Measurements from ENCODE around the gene BIN1. TPM values are rescaled to one million over a fixed set of nuclear protein-coding genes. Genes with fewer than 3 reads are reported as not detected.

The BIN1 gene
- total RNA-seq, 1 donor from 2014 or later, result 90.9 TPM

GRCh38 chr2:127129937-127130336, 23.0 kb upstream of the BIN1 start:
- no peaks in the 10 kb centered on the region for H3K36me3 ChIP-seq (ENCODE audit: control insufficient read depth, insufficient read depth, low read length)
- DNase-seq (ENCODE audit: low read depth), result no peak
- TF ChIP-seq CTCF (IDR thresholded peaks at IDR 0.05; ENCODE audit: insufficient read depth, low read length, poor library complexity, severe bottlenecking), result no peak
- H3K4me3 ChIP-seq (ENCODE audit: low read depth, low read length), result no peak overlapping the region
- H3K27me3 ChIP-seq (ENCODE audit: control insufficient read depth, insufficient read depth, low read length), result no peaks in the 10 kb centered on the region

GRCh38 chr2:127128445-127128904, 21.5 kb upstream of the BIN1 start:
- Histone ChIP-seq H3K27me3 (ENCODE audit: control insufficient read depth, insufficient read depth, low read length) (no peaks in the 10 kb centered on the region), H3K4me3 (ENCODE audit: low read depth, low read length) (no peak overlapping the region), H3K36me3 (ENCODE audit: control insufficient read depth, insufficient read depth, low read length) (no peaks in the 10 kb centered on the region)
- DNase-seq (ENCODE audit: low read depth), result no peak
- TF ChIP-seq CTCF (IDR thresholded peaks at IDR 0.05; ENCODE audit: insufficient read depth, low read length, poor library complexity, severe bottlenecking), result no peak

GRCh38 chr2:127125821-127126220, 18.9 kb upstream of the BIN1 start:
- Histone ChIP-seq H3K27me3 (ENCODE audit: control insufficient read depth, insufficient read depth, low read length) (no peaks in the 10 kb centered on the region), H3K4me3 (ENCODE audit: low read depth, low read length) (no peak overlapping the region), H3K36me3 (ENCODE audit: control insufficient read depth, insufficient read depth, low read length) (no peaks in the 10 kb centered on the region)
- no peak for DNase-seq (ENCODE audit: low read depth)
- TF ChIP-seq CTCF (IDR thresholded peaks at IDR 0.05; ENCODE audit: insufficient read depth, low read length, poor library complexity, severe bottlenecking), result no peak

GRCh38 chr2:127124426-127124825, 17.5 kb upstream of the BIN1 start:
- TF ChIP-seq CTCF (IDR thresholded peaks at IDR 0.05; ENCODE audit: insufficient read depth, low read length, poor library complexity, severe bottlenecking), result no peak
- no peak for DNase-seq (ENCODE audit: low read depth)
- Histone ChIP-seq H3K27me3 (ENCODE audit: control insufficient read depth, insufficient read depth, low read length) (no peaks in the 10 kb centered on the region), H3K4me3 (ENCODE audit: low read depth, low read length) (no peak overlapping the region), H3K36me3 (ENCODE audit: control insufficient read depth, insufficient read depth, low read length) (no peaks in the 10 kb centered on the region)

GRCh38 chr2:127122361-127123027, 15.5 kb upstream of the BIN1 start:
- no peaks in the 10 kb centered on the region for H3K27me3 ChIP-seq (ENCODE audit: control insufficient read depth, insufficient read depth, low read length)
- no peak overlapping the region for H3K4me3 ChIP-seq (ENCODE audit: low read depth, low read length)
- TF ChIP-seq CTCF (IDR thresholded peaks at IDR 0.05; ENCODE audit: insufficient read depth, low read length, poor library complexity, severe bottlenecking), result no peak
- DNase-seq (ENCODE audit: low read depth), result no peak
- no peaks in the 10 kb centered on the region for H3K36me3 ChIP-seq (ENCODE audit: control insufficient read depth, insufficient read depth, low read length)

- no peaks in the 10 kb centered on the region for H3K27me3 ChIP-seq (ENCODE audit: control insufficient read depth, insufficient read depth, low read length)
- H3K4me3 ChIP-seq (ENCODE audit: low read depth, low read length), result no peak overlapping the region
- DNase-seq (ENCODE audit: low read depth), result no peak
- no peak for TF ChIP-seq CTCF (IDR thresholded peaks at IDR 0.05; ENCODE audit: insufficient read depth, low read length, poor library complexity, severe bottlenecking)
- no peaks in the 10 kb centered on the region for H3K36me3 ChIP-seq (ENCODE audit: control insufficient read depth, insufficient read depth, low read length)
Observed at GRCh38 chr2:127121776-127122176, 14.8 kb upstream of the BIN1 start.

Measured in kidney epithelial cell (primary cell).